CD4-positive, alpha-beta T cell (primary cell): Measurements from ENCODE around the gene VIT. TPM values are rescaled to one million over a fixed set of nuclear protein-coding genes. Genes with fewer than 3 reads are reported as not detected.

Experiments used
- ATAC-seq: fragments of 200-7000 bp; cut with Tn5 transposase; one replicate; pipeline ENCODE4 v1.10.0; 2022; ENCODE audit warnings: mild to moderate bottlenecking; ENCODE audit not compliant: poor library complexity
- CTCF ChIA-PET: fragments of 350-600 bp; sonication (Branson Sonifier 250); formaldehyde crosslinking; loops from one replicate; lab custom pipeline; 2021; ENCODE audit warnings: antibody characterized with exemption, inconsistent platforms; lab: Charles Lee
- POLR2A ChIA-PET: fragments of 350-600 bp; sonication (Branson Sonifier 250); formaldehyde crosslinking; loops from one replicate; lab custom pipeline; 2021; ENCODE audit warnings: antibody characterized with exemption, inconsistent platforms; lab: Charles Lee
- DNase-seq, 14 experiments: peaks; one replicate each; pipeline ENCODE4 v3.0.0-alpha.2; 2013 to 2020; ENCODE audit warnings: mixed read lengths in 2 of 14
- H3K27ac ChIP-seq, 2 donors: one replicate each; pipeline versions ENCODE4 v1.5.1 to v1.7.0; 2013; ENCODE audit warnings: low read length in 2 of 2, low read depth in 1 of 2, mild to moderate bottlenecking in 1 of 2
- H3K27me3 ChIP-seq, 2 experiments: 1 replicate in 1 of 2; 2 replicates in 1 of 2; pipeline versions ENCODE4 v1.6.1 to v1.7.0; 2013; ENCODE audit warnings: low read length in 2 of 2, control low read depth in 1 of 2, mild to moderate bottlenecking in 1 of 2, moderate library complexity in 1 of 2; ENCODE audit not compliant: insufficient read depth in 2 of 2, control insufficient read depth in 1 of 2
- H3K36me3 ChIP-seq: one replicate; pipeline ENCODE4 v1.6.1; 2013; ENCODE audit warnings: low read length, control low read depth; ENCODE audit not compliant: insufficient read depth
- H3K4me1 ChIP-seq: one replicate; pipeline ENCODE4 v1.6.1; 2013; ENCODE audit warnings: low read length, control low read depth; ENCODE audit not compliant: insufficient read depth
- H3K4me3 ChIP-seq: one replicate; pipeline ENCODE4 v1.5.1; 2013; ENCODE audit warnings: mild to moderate bottlenecking, low read length, moderate library complexity
- H3K9me3 ChIP-seq, 2 experiments: 1 replicate in 1 of 2; 2 replicates in 1 of 2; pipeline versions ENCODE4 v1.6.1 to v1.7.0; 2013; ENCODE audit warnings: low read length in 2 of 2, mild to moderate bottlenecking in 2 of 2, control low read depth in 1 of 2, moderate library complexity in 1 of 2; ENCODE audit not compliant: control insufficient read depth in 1 of 2, insufficient read depth in 1 of 2
- H3K27ac Mint-ChIP-seq: one replicate; pipeline ENCODE4 v1.8.0; 2020; ENCODE audit warnings: mixed read lengths
- H3K27me3 Mint-ChIP-seq: one replicate; pipeline ENCODE4 v1.8.0; 2021; ENCODE audit warnings: mixed read lengths
- H3K36me3 Mint-ChIP-seq: one replicate; pipeline ENCODE4 v1.8.0; 2021; ENCODE audit warnings: low read depth, mixed read lengths
- H3K4me1 Mint-ChIP-seq: one replicate; pipeline ENCODE4 v1.8.0; 2021; ENCODE audit warnings: low read depth, mixed read lengths
- H3K4me3 Mint-ChIP-seq: one replicate; pipeline ENCODE4 v1.8.0; 2020; ENCODE audit warnings: mild to moderate bottlenecking, mixed read lengths
- H3K9me3 Mint-ChIP-seq: one replicate; pipeline ENCODE4 v1.8.0; 2020; ENCODE audit warnings: mixed read lengths
- intact Hi-C, 2 experiments: fragments of 100-400 bp; cut with DNase I in 1 of 2; cut with micrococcal nuclease in 1 of 2; formaldehyde crosslinking; loops; one replicate each; pipeline versions ENCODE4 v1.15.1 to v1.9.0; 2023 to 2025; cut with DNase I, micrococcal nuclease
- total RNA-seq, 174 experiments: library from RNA in 2 of 174; stranded (reverse) in 2 of 174; gene quantifications; one replicate each; pipeline ENCODE4 v1.2.3 and lab custom pipeline; 2021 to 2026
- TF ChIP-seq, protein P1 (sequence below): fragments of 200-600 bp; IDR thresholded peaks from one replicate; pipeline ENCODE4 v1.8.0; 2022; ENCODE audit warnings: antibody characterized with exemption, mild to moderate bottlenecking

Gene VIT
- total RNA-seq, 2 experiments from 2014 or later: not detected

DNA sequence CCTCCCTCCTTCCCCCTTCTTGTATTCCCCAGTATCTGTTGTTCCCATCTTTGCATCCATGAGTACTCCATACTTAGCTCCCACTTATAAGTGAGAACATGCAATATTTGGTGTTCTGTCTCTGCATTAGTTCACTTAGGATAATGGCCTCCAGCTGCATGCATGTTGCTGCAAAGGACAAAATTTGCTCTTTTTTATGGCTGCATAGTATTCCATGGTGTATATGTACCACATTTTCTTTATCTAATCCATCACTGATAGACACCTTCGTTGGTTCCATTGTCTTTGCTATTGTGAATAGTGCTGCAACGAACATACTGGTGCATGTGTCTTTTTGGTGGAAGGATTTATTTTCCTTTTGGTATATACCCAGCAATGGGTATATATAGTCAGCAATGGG lies 47.4 kb downstream of the VIT start:
- TF ChIP-seq, protein P1, sequence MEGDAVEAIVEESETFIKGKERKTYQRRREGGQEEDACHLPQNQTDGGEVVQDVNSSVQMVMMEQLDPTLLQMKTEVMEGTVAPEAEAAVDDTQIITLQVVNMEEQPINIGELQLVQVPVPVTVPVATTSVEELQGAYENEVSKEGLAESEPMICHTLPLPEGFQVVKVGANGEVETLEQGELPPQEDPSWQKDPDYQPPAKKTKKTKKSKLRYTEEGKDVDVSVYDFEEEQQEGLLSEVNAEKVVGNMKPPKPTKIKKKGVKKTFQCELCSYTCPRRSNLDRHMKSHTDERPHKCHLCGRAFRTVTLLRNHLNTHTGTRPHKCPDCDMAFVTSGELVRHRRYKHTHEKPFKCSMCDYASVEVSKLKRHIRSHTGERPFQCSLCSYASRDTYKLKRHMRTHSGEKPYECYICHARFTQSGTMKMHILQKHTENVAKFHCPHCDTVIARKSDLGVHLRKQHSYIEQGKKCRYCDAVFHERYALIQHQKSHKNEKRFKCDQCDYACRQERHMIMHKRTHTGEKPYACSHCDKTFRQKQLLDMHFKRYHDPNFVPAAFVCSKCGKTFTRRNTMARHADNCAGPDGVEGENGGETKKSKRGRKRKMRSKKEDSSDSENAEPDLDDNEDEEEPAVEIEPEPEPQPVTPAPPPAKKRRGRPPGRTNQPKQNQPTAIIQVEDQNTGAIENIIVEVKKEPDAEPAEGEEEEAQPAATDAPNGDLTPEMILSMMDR: no peak
- H3K4me1 Mint-ChIP-seq: peaks cover 11% of the 10 kb centered on the region
- no peak overlapping the region for H3K4me3 ChIP-seq
- POLR2A ChIA-PET: no interaction called here
- peaks cover 4% of the 10 kb centered on the region for H3K4me1 ChIP-seq
- H3K27ac ChIP-seq: no peak overlapping the region
- H3K27me3 ChIP-seq: peaks cover 10 to 27% of the 10 kb centered on the region in 2 experiments
- DNase-seq: no peak
- H3K27ac Mint-ChIP-seq: no peak overlapping the region
- H3K27me3 Mint-ChIP-seq: peaks cover 82% of the 10 kb centered on the region
- no peak overlapping the region for H3K4me3 Mint-ChIP-seq
- CTCF ChIA-PET: no interaction called here
- ATAC-seq: no peak
- peaks cover 4% of the 10 kb centered on the region for H3K9me3 Mint-ChIP-seq
- H3K36me3 ChIP-seq: no peaks in the 10 kb centered on the region
- intact Hi-C loops: no loop called here
- H3K36me3 Mint-ChIP-seq: no peaks in the 10 kb centered on the region
- H3K9me3 ChIP-seq: peaks cover 0 to 6% of the 10 kb centered on the region in 2 experiments

DNA sequence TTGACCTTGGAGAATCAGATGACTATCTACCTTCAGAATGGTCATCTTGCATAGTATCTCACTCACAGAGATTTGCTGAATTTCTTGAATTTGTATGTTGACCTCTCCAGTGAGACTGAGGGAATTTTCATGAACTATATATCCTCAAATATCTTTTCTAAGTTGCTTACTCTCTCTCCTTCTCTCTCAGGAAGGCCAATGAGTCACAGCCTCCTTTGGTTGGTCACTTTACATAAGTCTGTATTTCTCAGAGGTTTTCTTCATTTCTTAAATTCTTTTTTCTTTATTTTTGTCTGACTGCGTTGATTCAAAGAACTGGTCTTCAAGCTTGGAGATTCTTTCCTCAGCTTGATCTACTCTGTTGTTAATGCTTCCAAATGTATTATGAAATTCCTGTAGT lies 51.7 kb downstream of the VIT start:
- ChIA-PET CTCF (interaction anchor here (0.6 kb wide), 1 partner anchor 410 kb away, joined by 4 read pairs; no protein-coding TSS in a partner anchor), POLR2A (no interaction called here)
- Mint-ChIP-seq H3K4me3 (no peak overlapping the region), H3K27ac (no peak overlapping the region), H3K4me1 (no peaks in the 10 kb centered on the region), H3K9me3 (peaks cover 4% of the 10 kb centered on the region), H3K27me3 (peaks cover 76% of the 10 kb centered on the region), H3K36me3 (no peaks in the 10 kb centered on the region)
- H3K27me3 ChIP-seq: peaks cover 3 to 8% of the 10 kb centered on the region in 2 experiments
- no peak overlapping the region for H3K27ac ChIP-seq
- DNase-seq (no peak), ATAC-seq (no peak)
- no peaks in the 10 kb centered on the region for H3K36me3 ChIP-seq
- intact Hi-C loops: no loop called here
- H3K4me3 ChIP-seq: no peak overlapping the region
- TF ChIP-seq, protein P1: no peak
- H3K4me1 ChIP-seq: no peaks in the 10 kb centered on the region
- H3K9me3 ChIP-seq: peaks cover 0 to 6% of the 10 kb centered on the region in 2 experiments

DNA sequence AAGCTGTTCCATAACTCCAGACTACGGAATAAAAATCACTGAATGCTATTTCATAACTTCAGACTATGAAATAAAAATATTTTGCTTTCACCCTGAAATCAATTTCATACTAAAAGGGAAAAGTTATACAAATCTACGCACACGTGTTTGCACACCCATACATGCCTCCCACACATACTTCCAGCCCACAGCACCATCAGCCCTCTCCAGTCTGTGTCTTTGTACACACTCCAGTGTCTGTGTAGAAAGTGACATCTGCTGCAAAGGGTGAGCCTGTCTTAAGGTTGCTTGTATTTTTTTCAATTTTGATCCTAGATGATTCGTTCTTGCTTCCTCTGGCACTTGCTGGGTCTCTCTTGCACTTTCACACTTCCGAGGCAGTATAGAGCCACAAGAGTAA lies 53.6 kb downstream of the VIT start:
- no peak for ATAC-seq
- Mint-ChIP-seq H3K27ac (no peak overlapping the region), H3K9me3 (no peaks in the 10 kb centered on the region), H3K36me3 (no peaks in the 10 kb centered on the region), H3K4me1 (no peaks in the 10 kb centered on the region), H3K27me3 (peaks cover 73% of the 10 kb centered on the region), H3K4me3 (no peak overlapping the region)
- Histone ChIP-seq H3K9me3 (no peaks in the 10 kb centered on the region), H3K27me3 (peaks cover 3 to 8% of the 10 kb centered on the region in 2 experiments), H3K36me3 (no peaks in the 10 kb centered on the region), H3K27ac (no peak overlapping the region), H3K4me1 (no peaks in the 10 kb centered on the region), H3K4me3 (no peak overlapping the region)
- ChIA-PET CTCF (no interaction called here), POLR2A (no interaction called here)
- no peak for DNase-seq
- TF ChIP-seq, protein P1: no peak
- intact Hi-C loops: no loop called here
